ENCODE data around the gene SAMM50. TPM values are rescaled to one million over a fixed set of nuclear protein-coding genes. Genes with fewer than 3 reads are reported as not detected.

Gene SAMM50
- total RNA-seq, 1 experiment from 2014 or later: 40.8 TPM

DNA sequence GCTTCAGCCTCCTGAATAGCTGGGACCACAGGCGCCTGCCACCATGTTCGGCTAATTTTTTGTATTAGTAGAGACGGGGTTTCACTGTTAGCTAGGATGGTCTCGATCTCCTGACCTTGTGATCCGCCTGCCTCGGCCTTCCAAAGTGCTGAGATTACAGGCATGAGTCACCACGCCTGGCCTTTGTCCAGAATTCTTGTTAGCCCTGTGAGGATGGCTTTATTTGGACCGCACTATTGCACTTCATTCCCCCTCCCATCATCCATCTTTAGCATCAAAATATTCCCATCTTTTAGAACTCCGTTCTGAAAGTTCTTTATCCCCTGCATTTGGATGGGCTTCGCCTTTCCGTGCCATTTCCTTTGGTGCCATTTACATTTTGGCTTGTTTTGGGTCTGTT, 2.6 kb downstream of the SAMM50 start:
- Histone ChIP-seq H3K79me2 (ENCODE audit: insufficient read depth, low read length) (peaks cover 72% of the 10 kb centered on the region), H3K4me1 (ENCODE audit: control insufficient read depth in 1 of 2, insufficient read depth in 2 of 2, low read length in 2 of 2) (peaks cover 17 to 30% of the 10 kb centered on the region in 2 experiments), H3K9ac (ENCODE audit: low read length) (no peak overlapping the region), H4K20me1 (ENCODE audit: insufficient read depth) (no peaks in the 10 kb centered on the region), H3K9me3 (ENCODE audit: control insufficient read depth in 1 of 2, insufficient read depth in 1 of 2, low read depth in 1 of 2, low read length in 2 of 2) (no peaks in the 10 kb centered on the region), H3K4me3 (replicated peaks in 1 of 2; ENCODE audit: low read depth in 1 of 2, low read length in 2 of 2) (no peak overlapping the region), H3K27ac (ENCODE audit: low read depth, low read length) (no peak overlapping the region), H2AFZ (ENCODE audit: low read depth, low read length, poor library complexity, severe bottlenecking) (no peak overlapping the region), H3K27me3 (ENCODE audit: insufficient read depth, low read length) (no peaks in the 10 kb centered on the region), H3K4me2 (ENCODE audit: low read length) (peak overlapping the region; percentile 13; the same call in 1 of the 2 replicates), H3K9me2 (ENCODE audit: insufficient read depth) (no peaks in the 10 kb centered on the region), H3K36me3 (ENCODE audit: control insufficient read depth in 1 of 2, insufficient read depth in 2 of 2, low read length in 2 of 2) (no peaks in the 10 kb centered on the region)
- ATAC-seq: no peak
- TF ChIP-seq EZH2 (IDR thresholded peaks at IDR 0.05): no peak
- no TSS peak for BruUV-seq (replicated peaks)
- RAD21 ChIA-PET (ENCODE audit: low non-redundant PET in 1 of 2, low total read pairs in 2 of 2, uncharacterized antibody in 2 of 2, unreplicated experiment in 2 of 2): no interaction called here
- POLR2A ChIA-PET: no interaction called here
- intact Hi-C loops (cut with micrococcal nuclease): no loop called here
- CTCF ChIA-PET: interaction anchor here (1.2 to 2.6 kb wide), 3 partner anchors 12 to 75 kb away, joined by 4 to 11 read pairs (median 9); no protein-coding TSS in a partner anchor
- DNase-seq (ENCODE audit: low read depth, low spot score): no peak

DNA sequence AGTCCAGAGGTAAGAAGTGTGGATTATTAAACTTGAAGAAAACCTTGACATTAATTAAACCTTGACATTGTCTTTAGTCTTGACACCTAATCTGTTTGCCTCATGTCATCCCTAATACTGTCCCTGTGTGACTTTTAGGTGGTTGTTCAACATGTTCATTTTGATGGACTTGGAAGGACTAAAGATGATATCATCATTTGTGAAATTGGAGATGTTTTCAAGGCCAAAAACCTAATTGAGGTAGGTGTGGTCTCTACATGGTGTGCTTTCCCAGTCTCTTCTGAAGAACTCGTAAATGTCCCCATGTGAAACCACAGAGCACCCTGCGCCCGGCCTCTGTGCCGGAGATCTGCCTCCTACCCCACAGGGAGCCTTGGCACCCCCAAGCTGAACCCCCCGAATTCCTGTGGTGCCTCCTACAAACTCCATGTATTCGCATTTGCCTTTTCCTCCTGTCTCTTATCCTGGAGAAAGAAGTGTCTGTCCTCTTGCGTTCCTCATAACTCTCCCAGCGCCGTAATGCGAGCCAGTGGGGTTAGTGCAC, 9.1 kb downstream of the SAMM50 start:
- Histone ChIP-seq H3K4me1 (ENCODE audit: control insufficient read depth in 1 of 2, insufficient read depth in 2 of 2, low read length in 2 of 2) (no peaks in the 10 kb centered on the region), H3K9me3 (ENCODE audit: control insufficient read depth in 1 of 2, insufficient read depth in 1 of 2, low read depth in 1 of 2, low read length in 2 of 2) (no peaks in the 10 kb centered on the region), H3K27ac (ENCODE audit: low read depth, low read length) (no peak overlapping the region), H3K9ac (ENCODE audit: low read length) (no peak overlapping the region), H2AFZ (ENCODE audit: low read depth, low read length, poor library complexity, severe bottlenecking) (no peak overlapping the region), H3K4me2 (ENCODE audit: low read length) (no peak overlapping the region), H3K27me3 (ENCODE audit: insufficient read depth, low read length) (no peaks in the 10 kb centered on the region), H3K79me2 (ENCODE audit: insufficient read depth, low read length) (peaks cover 25% of the 10 kb centered on the region), H4K20me1 (ENCODE audit: insufficient read depth) (no peaks in the 10 kb centered on the region), H3K9me2 (ENCODE audit: insufficient read depth) (no peaks in the 10 kb centered on the region), H3K36me3 (ENCODE audit: control insufficient read depth in 1 of 2, insufficient read depth in 2 of 2, low read length in 2 of 2) (peaks cover 30 to 38% of the 10 kb centered on the region in 2 experiments), H3K4me3 (replicated peaks in 1 of 2; ENCODE audit: low read depth in 1 of 2, low read length in 2 of 2) (no peak overlapping the region)
- RAD21 ChIA-PET (ENCODE audit: low non-redundant PET in 1 of 2, low total read pairs in 2 of 2, uncharacterized antibody in 2 of 2, unreplicated experiment in 2 of 2): no interaction called here
- DNase-seq (ENCODE audit: low read depth, low spot score) (no peak), ATAC-seq (no peak)
- TF ChIP-seq CBX3 (IDR thresholded peaks at IDR 0.05; ENCODE audit: low read depth) (no peak), SP1 (IDR thresholded peaks at IDR 0.05; ENCODE audit: low read depth) (no peak), CEBPB (IDR thresholded peaks at IDR 0.05; ENCODE audit: low read depth) (no peak), SIN3A (IDR thresholded peaks at IDR 0.05; ENCODE audit: low read depth) (no peak), POLR2AphosphoS5 (IDR thresholded peaks at IDR 0.05; ENCODE audit: low read depth, low read length) (no peak), ZFX (IDR thresholded peaks at IDR 0.05) (no peak), ELF1 (IDR thresholded peaks at IDR 0.05; ENCODE audit: borderline replicate concordance, low read depth) (no peak), EZH2phosphoT487 (IDR thresholded peaks at IDR 0.05; ENCODE audit: borderline replicate concordance) (no peak), POLR2A (IDR thresholded peaks at IDR 0.05; ENCODE audit: borderline replicate concordance, extremely low read depth, insufficient read depth, insufficient read length) (no peak)
- CTCF ChIA-PET: no interaction called here
- intact Hi-C loops (cut with micrococcal nuclease): no loop called here
- POLR2A ChIA-PET: no interaction called here
- no TSS peak for BruUV-seq (replicated peaks)
